WTC11 (cell line): ENCODE measurements around the gene DOCK1.

Source experiments
- ATF3 ChIP-seq: sonication (generic); formaldehyde crosslinking; conservative IDR thresholded peaks from 2 replicates; pipeline ENCODE4 v1.8.1; 2022; ENCODE audit warnings: mild to moderate bottlenecking, missing genetic modification reagents
- ESRRA ChIP-seq: sonication (generic); formaldehyde crosslinking; IDR thresholded peaks from 2 replicates; pipeline ENCODE4 v1.8.1; 2022; ENCODE audit warnings: mild to moderate bottlenecking, missing genetic modification reagents, borderline replicate concordance
- FOXK1 ChIP-seq: sonication (generic); formaldehyde crosslinking; IDR thresholded peaks from 2 replicates; pipeline ENCODE4 v1.8.0; 2022; ENCODE audit warnings: mild to moderate bottlenecking, moderate library complexity, missing genetic modification reagents
- MAX ChIP-seq: sonication (generic); formaldehyde crosslinking; IDR thresholded peaks from 2 replicates; pipeline ENCODE4 v1.8.0; 2022; ENCODE audit warnings: mild to moderate bottlenecking, missing genetic modification reagents
- NFE2L1 ChIP-seq: sonication (generic); formaldehyde crosslinking; IDR thresholded peaks from 2 replicates; pipeline ENCODE4 v1.8.1; 2023; ENCODE audit warnings: missing genetic modification reagents
- NR2C2 ChIP-seq: sonication (generic); formaldehyde crosslinking; IDR thresholded peaks from 2 replicates; pipeline ENCODE4 v1.8.0; 2022; ENCODE audit warnings: mild to moderate bottlenecking, missing genetic modification reagents
- NR3C1 ChIP-seq: sonication (generic); formaldehyde crosslinking; conservative IDR thresholded peaks from 2 replicates; pipeline ENCODE4 v1.8.1; 2023; ENCODE audit warnings: low read depth, mild to moderate bottlenecking, missing genetic modification reagents
- SMAD4 ChIP-seq: sonication (generic); formaldehyde crosslinking; IDR thresholded peaks from 2 replicates; pipeline ENCODE4 v1.8.0; 2022; ENCODE audit warnings: mild to moderate bottlenecking, missing genetic modification reagents
- SP1 ChIP-seq: sonication (generic); formaldehyde crosslinking; conservative IDR thresholded peaks from 2 replicates; pipeline ENCODE4 v1.8.1; 2022; ENCODE audit warnings: missing genetic modification reagents
- ZNF232 ChIP-seq: sonication (generic); formaldehyde crosslinking; IDR thresholded peaks from 2 replicates; pipeline ENCODE4 v1.8.0; 2022; ENCODE audit warnings: mild to moderate bottlenecking, missing genetic modification reagents
- ZNF416 ChIP-seq: fragments of 250-450 bp; sonication (Bioruptor Pico); IDR thresholded peaks from 2 replicates; pipeline ENCODE4 v1.9.0; 2021; ENCODE audit warnings: mild to moderate bottlenecking, inconsistent platforms
- ZNF423 ChIP-seq: fragments of 250-450 bp; sonication (Bioruptor Pico); IDR thresholded peaks from 2 replicates; pipeline ENCODE4 v2.1.2; 2022; ENCODE audit warnings: mild to moderate bottlenecking, moderate library complexity
- TF ChIP-seq, protein P1 (sequence below): fragments of 200-600 bp; IDR thresholded peaks from 2 replicates; pipeline ENCODE4 v1.8.0; 2022; ENCODE audit warnings: antibody characterized with exemption

- TF ChIP-seq, protein P1, sequence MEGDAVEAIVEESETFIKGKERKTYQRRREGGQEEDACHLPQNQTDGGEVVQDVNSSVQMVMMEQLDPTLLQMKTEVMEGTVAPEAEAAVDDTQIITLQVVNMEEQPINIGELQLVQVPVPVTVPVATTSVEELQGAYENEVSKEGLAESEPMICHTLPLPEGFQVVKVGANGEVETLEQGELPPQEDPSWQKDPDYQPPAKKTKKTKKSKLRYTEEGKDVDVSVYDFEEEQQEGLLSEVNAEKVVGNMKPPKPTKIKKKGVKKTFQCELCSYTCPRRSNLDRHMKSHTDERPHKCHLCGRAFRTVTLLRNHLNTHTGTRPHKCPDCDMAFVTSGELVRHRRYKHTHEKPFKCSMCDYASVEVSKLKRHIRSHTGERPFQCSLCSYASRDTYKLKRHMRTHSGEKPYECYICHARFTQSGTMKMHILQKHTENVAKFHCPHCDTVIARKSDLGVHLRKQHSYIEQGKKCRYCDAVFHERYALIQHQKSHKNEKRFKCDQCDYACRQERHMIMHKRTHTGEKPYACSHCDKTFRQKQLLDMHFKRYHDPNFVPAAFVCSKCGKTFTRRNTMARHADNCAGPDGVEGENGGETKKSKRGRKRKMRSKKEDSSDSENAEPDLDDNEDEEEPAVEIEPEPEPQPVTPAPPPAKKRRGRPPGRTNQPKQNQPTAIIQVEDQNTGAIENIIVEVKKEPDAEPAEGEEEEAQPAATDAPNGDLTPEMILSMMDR = no peak
- TF ChIP-seq ATF3 (no peak), NR2C2 (no peak), ESRRA (CRISPR knock-in tag) (no peak), SMAD4 (CRISPR knock-in tag) (no peak), FOXK1 (no peak), NFE2L1 (CRISPR knock-in tag) (no peak), ZNF416 (CRISPR knock-in tag) (no peak), SP1 (no peak), ZNF423 (CRISPR knock-in tag) (no peak), NR3C1 (CRISPR knock-in tag) (no peak), MAX (CRISPR knock-in tag) (no peak), ZNF232 (CRISPR knock-in tag) (no peak)
Observed at GRCh38 chr10:127375461-127375860, 470.2 kb downstream of the DOCK1 start.
